HG02884 (cell line): Measurements from ENCODE around the gene SLC2A1.

Experiments used
- ATAC-seq: cut with Tn5 transposase; IDR thresholded peaks from one replicate; pipeline ENCODE4 v1.9.1; 2021; ENCODE audit warnings: mild to moderate bottlenecking, moderate library complexity; ENCODE audit not compliant: unreplicated experiment

Gene SLC2A1

GRCh38 chr1:42979896-42980800 lies 21.5 kb upstream of the SLC2A1 start:
- ATAC-seq = no peak

- ATAC-seq = no peak
Observed at GRCh38 chr1:42979036-42979430, 20.4 kb upstream of the SLC2A1 start.

GRCh38 chr1:42978317-42979035 lies 19.8 kb upstream of the SLC2A1 start:
- ATAC-seq = no peak

- ATAC-seq = no peak
Observed at GRCh38 chr1:42977653-42978052, 19.0 kb upstream of the SLC2A1 start.

- ATAC-seq = no peak
Observed at GRCh38 chr1:42975561-42976225, 17.0 kb upstream of the SLC2A1 start.

- ATAC-seq = no peak
Observed at GRCh38 chr1:42974767-42975437, 16.2 kb upstream of the SLC2A1 start.

- ATAC-seq = no peak
Observed at GRCh38 chr1:42973799-42974198, 15.1 kb upstream of the SLC2A1 start.

GRCh38 chr1:42973286-42973685 lies 14.6 kb upstream of the SLC2A1 start:
- no peak for ATAC-seq

GRCh38 chr1:42971841-42972291 lies 13.2 kb upstream of the SLC2A1 start:
- ATAC-seq = no peak

- no peak for ATAC-seq
Observed at GRCh38 chr1:42970143-42970542, 11.5 kb upstream of the SLC2A1 start.

- ATAC-seq = no peak
Observed at GRCh38 chr1:42968654-42969053, 10.0 kb upstream of the SLC2A1 start.

GRCh38 chr1:42966688-42967612 lies 8.3 kb upstream of the SLC2A1 start:
- ATAC-seq = no peak

GRCh38 chr1:42965378-42965777 lies 6.7 kb upstream of the SLC2A1 start:
- no peak for ATAC-seq

GRCh38 chr1:42964044-42964812 lies 5.6 kb upstream of the SLC2A1 start:
- no peak for ATAC-seq

- ATAC-seq = no peak
Observed at GRCh38 chr1:42963378-42964043, 4.8 kb upstream of the SLC2A1 start.

GRCh38 chr1:42962641-42963377 lies 4.1 kb upstream of the SLC2A1 start:
- no peak for ATAC-seq

GRCh38 chr1:42961312-42962091 lies 2.8 kb upstream of the SLC2A1 start:
- ATAC-seq = no peak
